ENCODE results near the gene MEF2C.

- TF ChIP-seq SIN3A (IDR thresholded peaks at IDR 0.05; ENCODE audit: low read depth): no peak
- TF ChIP-seq CTCF (IDR thresholded peaks at IDR 0.05 in 2 of 3, conservative IDR thresholded peaks at IDR 0.05 in 1 of 3; ENCODE audit: borderline replicate concordance in 1 of 3, insufficient read depth in 1 of 3, low read depth in 2 of 3, low read length in 2 of 3): no peak
- no peak for TF ChIP-seq POLR2A (IDR thresholded peaks at IDR 0.05; ENCODE audit: borderline replicate concordance, extremely low read depth, insufficient read depth, insufficient read length)
Observed at GRCh38 chr5:88881571-88881971, 1.4 kb downstream of the MEF2C start.
